Mesothelial cell of epicardium (in vitro differentiated cells): Measurements from ENCODE around the gene MYCN. TPM values are rescaled to one million over a fixed set of nuclear protein-coding genes. Genes with fewer than 3 reads are reported as not detected.
A peak's percentile ranks its signal among the peaks of the same experiment; 100 is the strongest.

ENCODE experiments used
- DNase-seq, 2 experiments: peaks; one replicate each; pipeline ENCODE4 v3.0.0; 2021; ENCODE audit warnings: low spot score in 2 of 2; ENCODE audit not compliant: unreplicated experiment in 2 of 2
- H3K27ac Mint-ChIP-seq: 2 replicates; pipeline ENCODE4 v1.8.0; 2021; ENCODE audit warnings: mixed read lengths
- H3K27me3 Mint-ChIP-seq: 2 replicates; pipeline ENCODE4 v1.8.0; 2021; ENCODE audit warnings: low read depth, mixed read lengths
- H3K36me3 Mint-ChIP-seq: 2 replicates; pipeline ENCODE4 v1.8.0; 2021; ENCODE audit warnings: mixed read lengths
- H3K4me1 Mint-ChIP-seq: 2 replicates; pipeline ENCODE4 v1.8.0; 2021; ENCODE audit warnings: mixed read lengths
- H3K4me3 Mint-ChIP-seq: 2 replicates; pipeline ENCODE4 v1.8.0; 2021; ENCODE audit warnings: mild to moderate bottlenecking, moderate library complexity, mixed read lengths
- H3K9me3 Mint-ChIP-seq: 2 replicates; pipeline ENCODE4 v1.8.0; 2021; ENCODE audit warnings: mixed read lengths
- total RNA-seq: library from RNA; stranded (reverse); gene quantifications from 3 replicates; pipeline ENCODE4 v1.2.1, GENCODE V29; 2021
- TF ChIP-seq, protein P1 (sequence below): fragments of 200-600 bp; sonication (generic); IDR thresholded peaks from one replicate; pipeline ENCODE4 v1.5.0; 2021; ENCODE audit warnings: antibody characterized with exemption; ENCODE audit not compliant: unreplicated experiment

Gene MYCN
- total RNA-seq, 1 donor from 2014 or later: 69.1 TPM

DNA sequence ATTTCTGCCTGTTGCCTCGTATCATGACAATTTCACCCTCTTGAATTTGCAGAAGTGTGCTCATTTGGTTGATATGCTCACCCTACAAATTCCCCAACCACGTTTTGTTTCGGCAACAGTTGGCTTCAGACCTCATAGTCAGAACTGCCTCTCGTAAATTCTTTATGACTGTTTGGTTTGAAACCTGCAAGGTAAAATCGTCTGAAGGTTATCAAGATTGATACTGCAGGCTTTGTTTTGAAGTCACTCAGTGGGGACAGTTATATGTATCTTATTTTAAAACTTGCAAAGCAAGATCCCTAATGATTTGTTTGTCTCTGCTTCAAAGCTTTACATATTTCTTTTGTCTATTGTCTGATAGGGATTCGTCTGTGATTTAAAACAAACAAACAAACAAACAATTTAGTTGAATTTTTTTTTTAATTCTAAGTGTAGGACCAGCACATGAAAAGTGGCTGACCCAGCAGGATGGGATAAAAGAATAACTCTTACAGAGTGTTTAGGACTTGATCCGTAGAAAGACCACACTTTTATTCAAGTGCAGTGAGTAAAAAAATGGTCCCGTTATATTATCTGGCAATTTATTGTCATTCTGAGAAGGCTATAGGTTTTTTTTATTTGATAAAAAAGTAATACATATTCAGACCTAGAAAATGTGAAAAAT, 45.7 kb upstream of the MYCN start:
- Mint-ChIP-seq H3K27me3 (no peaks in the 10 kb centered on the region), H3K4me1 (peaks cover 55% of the 10 kb centered on the region), H3K27ac (peak overlapping the region; percentile 90), H3K36me3 (peaks cover 21% of the 10 kb centered on the region), H3K9me3 (peaks cover 27% of the 10 kb centered on the region), H3K4me3 (no peak overlapping the region)
- DNase-seq: no peak
- TF ChIP-seq, protein P1, sequence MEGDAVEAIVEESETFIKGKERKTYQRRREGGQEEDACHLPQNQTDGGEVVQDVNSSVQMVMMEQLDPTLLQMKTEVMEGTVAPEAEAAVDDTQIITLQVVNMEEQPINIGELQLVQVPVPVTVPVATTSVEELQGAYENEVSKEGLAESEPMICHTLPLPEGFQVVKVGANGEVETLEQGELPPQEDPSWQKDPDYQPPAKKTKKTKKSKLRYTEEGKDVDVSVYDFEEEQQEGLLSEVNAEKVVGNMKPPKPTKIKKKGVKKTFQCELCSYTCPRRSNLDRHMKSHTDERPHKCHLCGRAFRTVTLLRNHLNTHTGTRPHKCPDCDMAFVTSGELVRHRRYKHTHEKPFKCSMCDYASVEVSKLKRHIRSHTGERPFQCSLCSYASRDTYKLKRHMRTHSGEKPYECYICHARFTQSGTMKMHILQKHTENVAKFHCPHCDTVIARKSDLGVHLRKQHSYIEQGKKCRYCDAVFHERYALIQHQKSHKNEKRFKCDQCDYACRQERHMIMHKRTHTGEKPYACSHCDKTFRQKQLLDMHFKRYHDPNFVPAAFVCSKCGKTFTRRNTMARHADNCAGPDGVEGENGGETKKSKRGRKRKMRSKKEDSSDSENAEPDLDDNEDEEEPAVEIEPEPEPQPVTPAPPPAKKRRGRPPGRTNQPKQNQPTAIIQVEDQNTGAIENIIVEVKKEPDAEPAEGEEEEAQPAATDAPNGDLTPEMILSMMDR: no peak

DNA sequence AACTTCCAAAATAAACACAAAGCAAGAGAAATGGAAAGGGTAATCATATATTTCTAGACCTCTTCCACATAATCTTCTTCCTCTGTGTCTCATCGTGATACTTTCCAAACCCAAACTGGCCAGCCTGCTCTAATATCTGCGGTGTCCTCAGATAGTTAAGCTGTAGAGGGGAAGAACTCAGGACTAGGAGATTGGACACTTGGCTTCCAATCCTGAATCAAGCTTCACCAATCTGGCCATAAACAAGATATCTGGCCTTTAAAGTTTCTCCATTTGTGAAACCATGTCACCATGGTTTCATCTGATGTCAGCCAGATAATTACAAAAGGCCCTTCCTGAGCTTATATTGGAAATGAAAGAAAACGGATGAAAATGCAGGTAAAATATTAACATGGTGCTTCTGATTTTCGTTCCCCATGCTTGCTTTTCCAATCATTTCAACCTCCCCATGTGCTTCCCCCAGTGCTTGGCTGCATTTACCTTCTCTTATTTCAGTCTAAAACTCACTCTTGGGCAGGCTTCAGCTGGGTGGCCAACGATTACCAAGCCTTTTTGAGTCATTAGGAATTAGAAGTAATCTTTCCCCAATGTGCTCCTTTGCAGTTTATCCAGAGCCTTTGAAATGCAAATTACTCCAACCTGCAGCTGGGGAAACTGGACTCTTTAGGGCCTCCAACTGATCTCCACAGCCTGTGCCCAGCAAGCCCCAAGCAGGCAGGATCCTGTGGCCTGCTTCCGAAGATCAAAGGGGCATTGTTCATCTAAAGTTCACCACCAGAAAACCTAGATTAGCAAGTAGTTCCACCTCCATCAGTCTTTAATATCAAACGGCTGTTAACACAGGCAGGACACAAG, 44.5 kb upstream of the MYCN start:
- H3K4me1 Mint-ChIP-seq: peaks cover 43% of the 10 kb centered on the region
- H3K4me3 Mint-ChIP-seq: no peak overlapping the region
- TF ChIP-seq, protein P1: no peak
- no peak for DNase-seq
- H3K36me3 Mint-ChIP-seq: peaks cover 23% of the 10 kb centered on the region
- no peak overlapping the region for H3K27ac Mint-ChIP-seq
- H3K9me3 Mint-ChIP-seq: peaks cover 36% of the 10 kb centered on the region
- no peaks in the 10 kb centered on the region for H3K27me3 Mint-ChIP-seq

DNA sequence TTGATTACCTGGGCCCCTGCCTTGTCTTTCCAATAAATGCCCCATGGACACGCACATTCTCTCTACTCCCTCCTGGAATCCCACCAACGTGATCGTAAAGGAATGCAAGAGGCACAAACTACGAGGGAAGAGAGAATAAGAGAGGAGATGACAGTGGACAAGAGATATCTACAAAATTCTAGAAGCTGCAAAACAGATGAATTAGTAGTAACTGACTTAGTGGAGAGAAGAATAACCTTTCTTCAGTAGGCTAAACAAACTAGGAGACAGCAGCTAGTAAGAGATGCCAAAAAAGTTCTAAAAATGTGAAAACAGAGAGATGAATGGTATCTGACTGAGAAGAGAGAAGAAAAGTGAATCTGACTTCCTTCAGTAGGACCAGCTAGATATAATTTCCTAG, 43.5 kb upstream of the MYCN start:
- Mint-ChIP-seq H3K9me3 (peaks cover 42% of the 10 kb centered on the region), H3K27ac (no peak overlapping the region), H3K27me3 (no peaks in the 10 kb centered on the region), H3K4me1 (peaks cover 33% of the 10 kb centered on the region), H3K4me3 (no peak overlapping the region), H3K36me3 (peaks cover 27% of the 10 kb centered on the region)
- DNase-seq: no peak
- TF ChIP-seq, protein P1: no peak

DNA sequence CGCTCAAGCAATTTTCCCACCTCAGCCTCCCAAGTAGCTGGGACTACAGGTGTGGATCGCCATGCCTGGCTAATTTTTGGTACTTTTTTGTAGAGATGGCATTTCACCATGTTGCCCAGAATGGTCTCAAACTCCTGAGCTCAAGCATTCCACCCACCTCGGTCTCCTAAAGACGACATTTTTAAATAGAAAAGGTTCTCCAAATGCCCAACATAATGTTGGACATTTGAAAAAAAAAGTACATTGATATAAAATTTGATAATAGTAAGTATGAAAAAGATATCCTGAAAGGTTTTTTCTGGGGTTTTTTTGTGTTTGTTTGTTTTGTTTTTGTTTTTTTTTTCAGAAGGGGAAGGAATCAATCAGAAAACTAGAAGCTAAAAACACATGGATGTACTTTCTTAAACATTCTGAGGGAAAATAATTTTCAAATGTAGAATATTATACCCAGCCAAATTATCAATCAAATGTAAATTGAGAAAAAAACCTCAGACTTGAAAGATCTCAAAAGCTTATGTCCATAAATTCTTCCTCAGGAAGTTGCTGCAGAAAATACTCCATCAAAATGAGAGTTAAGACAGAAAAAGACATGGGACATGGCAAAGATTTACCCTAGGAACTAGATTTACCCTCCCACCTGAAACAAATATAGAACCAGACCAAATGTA, 42.8 kb upstream of the MYCN start:
- Mint-ChIP-seq H3K4me3 (no peak overlapping the region), H3K4me1 (peaks cover 26% of the 10 kb centered on the region), H3K27ac (no peak overlapping the region), H3K9me3 (peaks cover 42% of the 10 kb centered on the region), H3K36me3 (peaks cover 27% of the 10 kb centered on the region), H3K27me3 (no peaks in the 10 kb centered on the region)
- TF ChIP-seq, protein P1: no peak
- no peak for DNase-seq

DNA sequence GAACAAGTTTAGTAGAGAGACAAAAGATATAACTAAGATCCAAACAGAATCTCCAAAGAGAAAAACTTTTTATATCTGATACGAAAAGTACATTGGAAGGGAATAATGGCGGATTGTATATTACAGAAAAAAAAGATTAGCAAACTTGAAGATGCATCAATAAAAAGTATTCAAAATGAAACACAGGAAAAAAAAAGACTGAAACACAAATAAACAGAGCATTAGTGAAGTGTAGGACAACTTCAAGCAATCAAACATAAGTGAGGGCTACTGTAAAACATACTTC, 41.1 kb upstream of the MYCN start:
- H3K4me3 Mint-ChIP-seq: no peak overlapping the region
- H3K36me3 Mint-ChIP-seq: peaks cover 27% of the 10 kb centered on the region
- H3K4me1 Mint-ChIP-seq: peaks cover 11% of the 10 kb centered on the region
- H3K9me3 Mint-ChIP-seq: peaks cover 42% of the 10 kb centered on the region
- H3K27ac Mint-ChIP-seq: no peak overlapping the region
- TF ChIP-seq, protein P1: no peak
- no peaks in the 10 kb centered on the region for H3K27me3 Mint-ChIP-seq
- no peak for DNase-seq
